ENCODE results near the gene SLPI. TPM values are rescaled to one million over a fixed set of nuclear protein-coding genes. Genes with fewer than 3 reads are reported as not detected.

Gene SLPI, protein sequence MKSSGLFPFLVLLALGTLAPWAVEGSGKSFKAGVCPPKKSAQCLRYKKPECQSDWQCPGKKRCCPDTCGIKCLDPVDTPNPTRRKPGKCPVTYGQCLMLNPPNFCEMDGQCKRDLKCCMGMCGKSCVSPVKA
- total RNA-seq = 100 to 1,000 TPM in 1 of 2 donors, 10 to 100 TPM in 1; 57.3 to 306 TPM

DNA sequence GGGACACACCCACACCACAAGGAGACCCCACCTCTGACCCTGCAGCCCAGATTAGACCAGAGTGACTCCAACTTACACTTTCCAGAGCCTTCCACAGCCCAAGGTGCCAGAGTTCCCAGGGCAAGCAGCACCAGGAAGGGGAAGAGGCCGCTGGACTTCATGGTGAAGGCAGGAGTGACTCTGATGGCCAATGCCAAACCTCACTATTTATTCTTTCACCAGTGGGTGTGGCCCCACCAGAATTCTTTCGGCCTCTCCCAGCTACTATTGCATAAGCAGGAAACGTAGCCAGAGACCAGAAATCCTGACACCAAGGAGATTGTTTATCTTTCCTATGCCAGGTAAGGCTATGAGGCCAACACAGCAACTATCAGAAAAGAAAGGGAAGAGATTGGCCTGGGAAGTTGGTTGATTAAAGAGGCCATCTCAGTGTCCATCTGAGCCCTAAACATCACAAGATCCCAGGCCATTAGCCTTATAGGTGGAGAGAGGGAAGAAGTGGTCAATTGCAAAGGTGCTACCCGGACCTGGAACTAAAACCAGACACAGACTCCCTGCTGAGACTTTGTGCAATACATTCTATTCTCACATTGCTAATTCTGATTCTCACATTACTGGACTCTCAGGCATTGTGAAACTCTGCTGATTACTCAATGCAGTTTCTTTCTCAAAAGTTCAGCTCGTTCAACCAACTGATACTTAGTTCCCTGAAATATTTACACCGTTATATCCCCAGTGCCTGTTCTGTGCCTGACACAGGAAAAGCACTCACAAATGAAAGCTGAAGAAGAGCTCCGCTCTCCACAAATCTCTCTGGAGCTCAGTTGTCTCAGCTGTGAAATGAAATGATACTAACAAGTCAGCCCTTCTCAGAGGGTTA is at the start of gene SLPI:
TSS of gene SLPI (minus strand) at position 182 of the 880 bp plus-strand sequence. CDS start at position 161, 21 bp downstream.
- H3K9me3 ChIP-seq = no peaks in the 10 kb centered on the region
- no peaks in the 10 kb centered on the region for H3K27me3 ChIP-seq
- peak; percentile 66 for DNase-seq (ENCODE audit: low spot score)
- H3K4me3 ChIP-seq = no peak within 1 kb of the TSS
- no peak within 1 kb of the TSS for H3K27ac ChIP-seq
- peaks cover 0 to 7% of the 10 kb centered on the region in 2 donors for H3K4me1 ChIP-seq
- TF ChIP-seq, protein P1, sequence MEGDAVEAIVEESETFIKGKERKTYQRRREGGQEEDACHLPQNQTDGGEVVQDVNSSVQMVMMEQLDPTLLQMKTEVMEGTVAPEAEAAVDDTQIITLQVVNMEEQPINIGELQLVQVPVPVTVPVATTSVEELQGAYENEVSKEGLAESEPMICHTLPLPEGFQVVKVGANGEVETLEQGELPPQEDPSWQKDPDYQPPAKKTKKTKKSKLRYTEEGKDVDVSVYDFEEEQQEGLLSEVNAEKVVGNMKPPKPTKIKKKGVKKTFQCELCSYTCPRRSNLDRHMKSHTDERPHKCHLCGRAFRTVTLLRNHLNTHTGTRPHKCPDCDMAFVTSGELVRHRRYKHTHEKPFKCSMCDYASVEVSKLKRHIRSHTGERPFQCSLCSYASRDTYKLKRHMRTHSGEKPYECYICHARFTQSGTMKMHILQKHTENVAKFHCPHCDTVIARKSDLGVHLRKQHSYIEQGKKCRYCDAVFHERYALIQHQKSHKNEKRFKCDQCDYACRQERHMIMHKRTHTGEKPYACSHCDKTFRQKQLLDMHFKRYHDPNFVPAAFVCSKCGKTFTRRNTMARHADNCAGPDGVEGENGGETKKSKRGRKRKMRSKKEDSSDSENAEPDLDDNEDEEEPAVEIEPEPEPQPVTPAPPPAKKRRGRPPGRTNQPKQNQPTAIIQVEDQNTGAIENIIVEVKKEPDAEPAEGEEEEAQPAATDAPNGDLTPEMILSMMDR (IDR thresholded peaks at IDR 0.05) = no peak
- H3K36me3 ChIP-seq = no peaks in the 10 kb centered on the region

DNA sequence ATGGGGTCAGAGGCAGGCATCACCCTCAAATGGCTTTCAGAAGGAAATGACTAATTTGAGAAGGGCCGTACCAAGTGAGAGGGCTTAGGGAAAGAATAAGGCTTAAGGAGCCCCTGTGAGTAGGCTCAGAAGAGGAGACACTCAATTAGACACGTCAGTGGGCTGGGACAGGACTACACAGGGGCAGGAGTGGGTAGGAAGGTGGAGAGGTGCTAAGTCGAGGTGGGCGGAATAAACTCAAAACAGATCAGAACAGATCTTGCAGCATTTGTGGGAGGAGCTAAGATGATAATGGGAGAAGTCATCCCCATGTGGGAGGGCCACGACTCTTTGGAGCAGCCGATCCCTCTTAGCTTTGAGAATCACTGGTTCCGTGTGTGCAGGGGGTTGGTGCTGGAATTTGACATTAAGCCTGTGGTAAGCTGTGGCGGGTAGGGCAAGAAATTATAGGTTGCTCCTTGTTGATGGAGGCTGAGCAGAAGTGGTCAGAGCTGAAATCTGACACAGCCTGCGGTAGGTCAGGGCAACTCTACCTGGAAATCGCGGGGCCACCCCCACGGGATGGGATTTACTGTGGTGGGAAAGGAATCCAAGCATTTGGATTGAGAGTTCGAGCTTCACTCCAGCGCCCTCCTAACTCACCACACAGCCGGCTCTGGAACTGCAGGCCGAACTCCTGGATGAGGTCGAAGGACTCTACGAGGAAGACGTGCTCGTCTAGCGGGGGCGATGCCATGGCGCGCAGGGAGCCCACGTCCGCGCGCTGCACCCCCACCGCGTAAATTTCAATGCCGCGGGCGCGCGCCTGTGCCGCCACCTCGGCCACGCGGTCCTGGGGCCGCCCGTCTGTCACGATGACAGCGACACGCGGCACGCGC is 49.5 kb upstream of the SLPI start:
- H3K27me3 ChIP-seq = no peaks in the 10 kb centered on the region
- H3K27ac ChIP-seq = no peak overlapping the region
- peaks cover 0 to 12% of the 10 kb centered on the region in 2 donors for H3K4me1 ChIP-seq
- TF ChIP-seq, protein P1 (IDR thresholded peaks at IDR 0.05) = no peak
- H3K36me3 ChIP-seq = no peaks in the 10 kb centered on the region
- no peak overlapping the region for H3K4me3 ChIP-seq
- no peak for DNase-seq (ENCODE audit: low spot score)
- no peaks in the 10 kb centered on the region for H3K9me3 ChIP-seq

DNA sequence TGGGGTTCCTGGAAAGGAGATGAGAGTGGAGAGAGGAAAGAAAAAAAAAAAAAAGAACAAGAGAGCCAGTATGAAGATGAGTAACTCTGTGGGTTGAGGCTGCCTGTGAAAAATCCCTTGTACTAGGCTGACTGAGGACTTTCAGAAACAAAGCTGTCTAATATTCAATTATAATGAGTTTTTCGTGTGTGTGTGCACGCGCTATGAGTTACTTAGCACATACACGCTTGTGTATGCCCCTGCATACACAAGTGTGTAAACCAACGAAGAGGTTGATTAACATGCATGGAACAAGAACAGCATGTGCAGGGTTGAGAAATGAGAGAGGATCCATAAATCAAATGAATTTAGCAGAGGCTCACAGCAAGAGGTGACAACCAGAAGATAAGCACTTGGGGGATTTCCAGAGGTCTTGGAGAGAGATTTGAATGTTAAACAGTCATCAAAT is 47.5 kb upstream of the SLPI start:
- peaks cover 0 to 6% of the 10 kb centered on the region in 2 donors for H3K4me1 ChIP-seq
- TF ChIP-seq, protein P1 (IDR thresholded peaks at IDR 0.05) = no peak
- no peaks in the 10 kb centered on the region for H3K9me3 ChIP-seq
- no peak for DNase-seq (ENCODE audit: low spot score)
- H3K27ac ChIP-seq = no peak overlapping the region
- no peaks in the 10 kb centered on the region for H3K27me3 ChIP-seq
- no peak overlapping the region for H3K4me3 ChIP-seq
- H3K36me3 ChIP-seq = no peaks in the 10 kb centered on the region

DNA sequence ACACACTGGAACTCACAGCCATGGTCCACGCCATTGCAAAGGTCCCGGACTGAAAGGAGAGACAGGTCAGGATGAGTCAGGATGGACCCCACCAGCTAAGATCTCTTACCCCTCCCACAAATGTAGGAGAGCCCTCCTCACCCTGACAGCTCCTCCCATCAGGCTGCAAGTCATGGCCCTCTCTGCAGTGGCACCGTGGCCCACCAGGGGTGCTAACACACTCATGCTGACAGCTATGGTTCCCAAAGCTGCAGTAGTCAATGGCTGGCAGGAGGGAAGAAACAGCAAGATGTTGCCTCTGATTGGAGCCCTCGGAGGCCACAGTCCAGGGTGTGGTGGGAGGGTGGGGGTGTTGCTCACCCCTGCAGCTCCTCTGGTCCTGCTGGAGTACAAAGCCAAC is 46.6 kb upstream of the SLPI start:
- no peak overlapping the region for H3K27ac ChIP-seq
- H3K27me3 ChIP-seq = no peaks in the 10 kb centered on the region
- H3K4me3 ChIP-seq = no peak overlapping the region
- TF ChIP-seq, protein P1 (IDR thresholded peaks at IDR 0.05) = no peak
- DNase-seq (ENCODE audit: low spot score) = no peak
- H3K9me3 ChIP-seq = no peaks in the 10 kb centered on the region
- H3K36me3 ChIP-seq = no peaks in the 10 kb centered on the region
- no peaks in the 10 kb centered on the region for H3K4me1 ChIP-seq

DNA sequence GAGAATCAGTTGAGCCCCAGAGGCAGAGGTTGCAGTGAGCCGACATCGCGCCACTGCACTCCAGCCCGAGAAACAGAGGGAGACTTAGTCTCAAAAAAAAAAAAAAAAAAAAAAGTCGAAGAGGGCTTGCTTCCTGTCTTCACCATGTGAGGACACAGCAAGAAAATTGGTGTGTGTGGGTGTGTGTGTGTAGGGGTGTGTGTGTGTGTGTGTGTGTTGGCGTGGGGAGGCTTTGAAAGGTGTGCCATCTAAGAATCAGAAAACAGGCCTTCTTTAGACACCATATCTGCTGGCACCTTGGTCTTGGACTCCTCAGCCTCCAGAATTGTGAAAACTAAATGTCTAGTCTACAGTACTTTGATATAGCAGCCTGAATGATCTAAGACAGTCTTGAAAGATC is 45.4 kb upstream of the SLPI start:
- H3K4me1 ChIP-seq = no peaks in the 10 kb centered on the region
- no peaks in the 10 kb centered on the region for H3K27me3 ChIP-seq
- no peaks in the 10 kb centered on the region for H3K36me3 ChIP-seq
- no peak for DNase-seq (ENCODE audit: low spot score)
- TF ChIP-seq, protein P1 (IDR thresholded peaks at IDR 0.05) = no peak
- H3K4me3 ChIP-seq = no peak overlapping the region
- no peaks in the 10 kb centered on the region for H3K9me3 ChIP-seq
- H3K27ac ChIP-seq = no peak overlapping the region
